CD14-positive monocyte (primary cell): Measurements from ENCODE around the gene ZNF407. TPM values are rescaled to one million over a fixed set of nuclear protein-coding genes. Genes with fewer than 3 reads are reported as not detected.

ENCODE experiments used
- DNase-seq, 3 donors: peaks; one replicate each; pipeline ENCODE4 v3.0.0-alpha.2; 2011 to 2022
- H2AFZ ChIP-seq: 2 replicates; pipeline ENCODE4 v1.6.0; 2012; ENCODE audit warnings: mild to moderate bottlenecking, low read depth, low read length, inconsistent platforms; ENCODE audit not compliant: insufficient read depth, poor library complexity, severe bottlenecking
- H3K27ac ChIP-seq, 2 donors: 1 replicate in 1 of 2; 2 replicates in 1 of 2; pipeline ENCODE4 v1.5.1; 2012 to 2013; ENCODE audit warnings: low read length in 2 of 2, control low read depth in 1 of 2, inconsistent platforms in 1 of 2, low read depth in 1 of 2, mild to moderate bottlenecking in 1 of 2
- H3K27me3 ChIP-seq, 2 donors: one replicate each; pipeline versions ENCODE4 v1.6.0 to v1.6.1; 2011 to 2013; ENCODE audit warnings: low read length in 2 of 2; ENCODE audit not compliant: control insufficient read depth in 2 of 2, insufficient read depth in 2 of 2
- H3K36me3 ChIP-seq, 2 donors: replicated peaks in 1 of 2; 1 replicate in 1 of 2; 2 replicates in 1 of 2; pipeline versions ENCODE4 v1.5.1 to v1.6.1; 2012 to 2013; ENCODE audit warnings: low read length in 2 of 2, control low read depth in 1 of 2, inconsistent platforms in 1 of 2, mild to moderate bottlenecking in 1 of 2; ENCODE audit not compliant: insufficient read depth in 2 of 2, control insufficient read depth in 1 of 2
- H3K4me1 ChIP-seq, 2 donors: 1 replicate in 1 of 2; 2 replicates in 1 of 2; pipeline versions ENCODE4 v1.5.1 to v1.6.1; 2012 to 2013; ENCODE audit warnings: low read length in 2 of 2, control low read depth in 1 of 2, inconsistent platforms in 1 of 2, mild to moderate bottlenecking in 1 of 2, moderate library complexity in 1 of 2; ENCODE audit not compliant: insufficient read depth in 2 of 2, control insufficient read depth in 1 of 2
- H3K4me2 ChIP-seq: replicated peaks from 2 replicates; pipeline ENCODE3; 2012; ENCODE audit warnings: low read length, moderate library complexity, mild to moderate bottlenecking; ENCODE audit not compliant: poor library complexity, severe bottlenecking; ENCODE audit errors: extremely low read depth
- H3K4me3 ChIP-seq, 3 experiments: fragments of 200-600 bp in 1 of 3; sonication (generic) in 1 of 3; replicated peaks in 1 of 3; 1 replicate in 2 of 3; 2 replicates in 1 of 3; pipeline ENCODE4 v1.5.1; 2011 to 2013; ENCODE audit warnings: low read length in 3 of 3, mild to moderate bottlenecking in 3 of 3, control low read depth in 2 of 3, low read depth in 2 of 3, inconsistent platforms in 1 of 3, moderate library complexity in 1 of 3
- H3K79me2 ChIP-seq: 2 replicates; pipeline ENCODE4 v1.6.0; 2012; ENCODE audit warnings: mild to moderate bottlenecking, control low read depth, inconsistent platforms, low read length, moderate library complexity; ENCODE audit not compliant: insufficient read depth
- H3K9ac ChIP-seq: 2 replicates; pipeline ENCODE4 v1.6.0; 2017; ENCODE audit warnings: low read length, mild to moderate bottlenecking; ENCODE audit not compliant: insufficient read depth, poor library complexity, severe bottlenecking
- H3K9me3 ChIP-seq, 2 donors: replicated peaks in 1 of 2; 1 replicate in 1 of 2; 2 replicates in 1 of 2; pipeline versions ENCODE4 v1.5.1 to v1.6.1; 2012 to 2013; ENCODE audit warnings: low read length in 2 of 2, control low read depth in 1 of 2; ENCODE audit not compliant: control insufficient read depth in 1 of 2, insufficient read depth in 1 of 2
- H4K20me1 ChIP-seq: 2 replicates; pipeline ENCODE4 v1.6.0; 2012; ENCODE audit warnings: mild to moderate bottlenecking, low read length, control low read depth, moderate library complexity; ENCODE audit not compliant: insufficient read depth
- H3K27ac Mint-ChIP-seq, 7 donors: one replicate each; pipeline ENCODE4 v1.8.0; 2020; ENCODE audit warnings: mild to moderate bottlenecking in 7 of 7, mixed read lengths in 7 of 7, moderate library complexity in 6 of 7, inconsistent platforms in 2 of 7
- H3K27me3 Mint-ChIP-seq, 3 donors: one replicate each; pipeline ENCODE4 v1.8.0; 2021 to 2022; ENCODE audit warnings: low read depth in 3 of 3, mild to moderate bottlenecking in 3 of 3, mixed read lengths in 3 of 3, moderate library complexity in 3 of 3, inconsistent platforms in 1 of 3
- H3K36me3 Mint-ChIP-seq, 2 donors: one replicate each; pipeline ENCODE4 v1.8.0; 2020; ENCODE audit warnings: mixed read lengths in 2 of 2, inconsistent platforms in 1 of 2, mild to moderate bottlenecking in 1 of 2
- H3K4me1 Mint-ChIP-seq: one replicate; pipeline ENCODE4 v1.8.0; 2020; ENCODE audit warnings: mild to moderate bottlenecking, mixed read lengths
- H3K4me3 Mint-ChIP-seq, 2 donors: one replicate each; pipeline ENCODE4 v1.8.0; 2020; ENCODE audit warnings: mild to moderate bottlenecking in 2 of 2, mixed read lengths in 2 of 2, moderate library complexity in 1 of 2
- H3K9me3 Mint-ChIP-seq, 7 donors: one replicate each; pipeline ENCODE4 v1.8.0; 2020 to 2022; ENCODE audit warnings: mixed read lengths in 7 of 7, mild to moderate bottlenecking in 6 of 7, moderate library complexity in 6 of 7, inconsistent platforms in 2 of 7
- CTCF ChIP-seq: fragments of 200-600 bp; IDR thresholded peaks from one replicate; pipeline ENCODE4 v1.8.0; 2022; ENCODE audit warnings: antibody characterized with exemption, mild to moderate bottlenecking
- WGBS: methylation state at CpG from one replicate; pipeline ENCODE4 v1.1.5; 2013; ENCODE audit warnings: missing lambda C conversion rate; ENCODE audit not compliant: insufficient coverage; 5-methylcytosine and 5-hydroxymethylcytosine counted together
- intact Hi-C, 2 donors: fragments of 100-400 bp; cut with micrococcal nuclease; formaldehyde crosslinking; loops; one replicate each; pipeline versions ENCODE4 v1.15.0 to v1.15.1; 2023
- polyA plus RNA-seq, 3 donors: library from polyadenylated mRNA; depleted of rRNA in 1 of 3; unstranded in 2 of 3; stranded (reverse) in 1 of 3; fragments of 300-500 nt in 2 of 3; fragments of >200 nt in 1 of 3; fragmentation: Illumina TruSeq in 2 of 3; gene quantifications; 1 replicate in 2 of 3; 2 replicates in 1 of 3; pipeline ENCODE4 v1.2.3, GENCODE V29; 2012 to 2021

Gene ZNF407
- polyA plus RNA-seq, 3 donors = 1.3 to 3.6 (median 1.6) TPM

- no peaks in the 10 kb centered on the region for H3K27me3 ChIP-seq
- Mint-ChIP-seq H3K4me3 (no peak overlapping the region), H3K27me3 (no peaks in the 10 kb centered on the region), H3K36me3 (no peaks in the 10 kb centered on the region), H3K4me1 (peaks cover 17% of the 10 kb centered on the region), H3K27ac (no peak overlapping the region), H3K9me3 (no peaks in the 10 kb centered on the region)
- no peak for DNase-seq
- H3K4me1 ChIP-seq = peaks cover 20 to 25% of the 10 kb centered on the region in 2 donors
- no peaks in the 10 kb centered on the region for H3K36me3 ChIP-seq
- 100% methylated on average over 1 of the region's 9 CpGs for WGBS
- H3K4me3 ChIP-seq = no peak overlapping the region
- H3K27ac ChIP-seq = no peak overlapping the region
- no peak for TF ChIP-seq CTCF
- H3K79me2 ChIP-seq = peaks cover 22% of the 10 kb centered on the region
- no peak overlapping the region for H3K4me2 ChIP-seq
- no peaks in the 10 kb centered on the region for H3K9me3 ChIP-seq
- peaks cover 37% of the 10 kb centered on the region for H4K20me1 ChIP-seq
- H2AFZ ChIP-seq = no peak overlapping the region
- no peak overlapping the region for H3K9ac ChIP-seq
- intact Hi-C loops = no loop called here
Measured at GRCh38 chr18:74626049-74626874, 28.6 kb downstream of the ZNF407 start.

- no peak for TF ChIP-seq CTCF
- peaks cover 0 to 1% (median 0%) of the 10 kb centered on the region in 3 donors for H3K27me3 Mint-ChIP-seq
- Histone ChIP-seq H3K4me1 (peaks cover 30 to 33% of the 10 kb centered on the region in 2 donors), H3K9ac (no peak overlapping the region), H4K20me1 (peaks cover 10% of the 10 kb centered on the region), H3K4me2 (no peak overlapping the region), H3K4me3 (no peak overlapping the region), H3K27ac (no peak overlapping the region), H2AFZ (no peak overlapping the region), H3K79me2 (peaks cover 13% of the 10 kb centered on the region), H3K9me3 (no peaks in the 10 kb centered on the region), H3K36me3 (peaks cover 3 to 29% of the 10 kb centered on the region in 2 donors), H3K27me3 (no peaks in the 10 kb centered on the region)
- peaks cover 0 to 2% (median 0%) of the 10 kb centered on the region in 7 donors for H3K9me3 Mint-ChIP-seq
- H3K4me3 Mint-ChIP-seq = no peak overlapping the region
- H3K36me3 Mint-ChIP-seq = peaks cover 32% of the 10 kb centered on the region in 2 donors
- 100% methylated on average over 3 of the region's 6 CpGs for WGBS
- H3K4me1 Mint-ChIP-seq = peaks cover 41% of the 10 kb centered on the region
- intact Hi-C loops = no loop called here
- no peak overlapping the region for H3K27ac Mint-ChIP-seq
- DNase-seq = no peak
Measured at GRCh38 chr18:74630804-74631203, 33.1 kb downstream of the ZNF407 start.
